HEK293 (cell line): Measurements from ENCODE around the gene ATP5F1A.
"Not testable (repeated sequence)": the region's sequence is repeated elsewhere in the genome, so short reads cannot be mapped to it uniquely, and the experiment has no call there.

Source experiments
- CTCF ChIA-PET: fragments of 350-600 bp; formaldehyde crosslinking; extraction: SDS; loops from one replicate; lab custom pipeline; 2021; ENCODE audit warnings: antibody characterized with exemption; lab: Yijun Ruan, JAX
- POLR2A ChIA-PET: fragments of 300-600 bp; formaldehyde crosslinking; extraction: SDS; loops from one replicate; lab custom pipeline; 2020; ENCODE audit warnings: antibody characterized with exemption, inconsistent platforms; lab: Yijun Ruan, JAX
- H3K27ac ChIP-seq: fragments of 200-500 bp; sonication (Bioruptor generic); 2 replicates; pipeline ENCODE4 v1.5.1; 2014; ENCODE audit warnings: low read depth, low read length, control low read depth, inconsistent platforms; ENCODE audit errors: extremely low read depth
- H3K36me3 ChIP-seq, 2 experiments: fragments of 200-500 bp in 1 of 2; sonication (Bioruptor generic) in 1 of 2; 1 replicate in 1 of 2; 2 replicates in 1 of 2; pipeline ENCODE4 v1.5.1; 2014 to 2017; ENCODE audit warnings: inconsistent platforms in 2 of 2, low read length in 2 of 2; ENCODE audit not compliant: control insufficient read depth in 2 of 2, insufficient read depth in 1 of 2
- H3K4me1 ChIP-seq: fragments of 200-500 bp; sonication (Bioruptor generic); 2 replicates; pipeline ENCODE4 v1.5.1; 2014; ENCODE audit warnings: mild to moderate bottlenecking, low read length, inconsistent platforms; ENCODE audit not compliant: control insufficient read depth, insufficient read depth
- H3K4me3 ChIP-seq: 2 replicates; pipeline ENCODE4 v1.5.1; 2011; ENCODE audit warnings: low read depth, mild to moderate bottlenecking, control low read depth, low read length, moderate library complexity
- H3K9me3 ChIP-seq: fragments of 200-500 bp; sonication (Bioruptor generic); 2 replicates; pipeline ENCODE4 v1.5.1; 2014; ENCODE audit warnings: low read depth, low read length, inconsistent platforms; ENCODE audit not compliant: control insufficient read depth, insufficient read depth
- GLI2 ChIP-seq: fragments of 450-650 bp; formaldehyde crosslinking; IDR thresholded peaks from 2 replicates; pipeline ENCODE4; 2017; ENCODE audit warnings: missing biosample characterization, missing genetic modification characterization, low read depth, borderline replicate concordance
- OVOL3 ChIP-seq: fragments of 450-650 bp; formaldehyde crosslinking; IDR thresholded peaks from 2 replicates; pipeline ENCODE4 v1.5.1; 2016; ENCODE audit warnings: missing biosample characterization, missing genetic modification characterization
- SP3 ChIP-seq: fragments of 450-650 bp; formaldehyde crosslinking; IDR thresholded peaks from 2 replicates; pipeline ENCODE4 v1.5.1; 2016; ENCODE audit warnings: missing biosample characterization, missing genetic modification characterization
- ZFP37 ChIP-seq: fragments of 450-650 bp; formaldehyde crosslinking; IDR thresholded peaks from 2 replicates; pipeline ENCODE4 v1.5.1; 2016; ENCODE audit warnings: missing biosample characterization, missing genetic modification characterization
- ZNF138 ChIP-seq: fragments of 450-650 bp; formaldehyde crosslinking; IDR thresholded peaks from 2 replicates; pipeline ENCODE4 v1.5.1; 2016; ENCODE audit warnings: missing biosample characterization, missing genetic modification characterization, borderline replicate concordance
- ZNF18 ChIP-seq: fragments of 450-650 bp; formaldehyde crosslinking; IDR thresholded peaks from 2 replicates; pipeline ENCODE4 v1.5.1; 2016; ENCODE audit warnings: missing biosample characterization, missing genetic modification characterization
- ZNF19 ChIP-seq: fragments of 450-650 bp; formaldehyde crosslinking; IDR thresholded peaks from 2 replicates; pipeline ENCODE4; 2016; ENCODE audit warnings: missing biosample characterization, missing genetic modification characterization, low read depth
- ZNF202 ChIP-seq: fragments of 450-650 bp; formaldehyde crosslinking; IDR thresholded peaks from 2 replicates; pipeline ENCODE4 v1.5.1; 2016; ENCODE audit warnings: missing biosample characterization, missing genetic modification characterization, borderline replicate concordance
- ZNF223 ChIP-seq: fragments of 450-650 bp; formaldehyde crosslinking; IDR thresholded peaks from 2 replicates; pipeline ENCODE4 v1.5.1; 2016; ENCODE audit warnings: missing biosample characterization, missing genetic modification characterization
- ZNF266 ChIP-seq: fragments of 450-650 bp; formaldehyde crosslinking; IDR thresholded peaks from 2 replicates; pipeline ENCODE4 v1.5.1; 2016; ENCODE audit warnings: missing biosample characterization, missing genetic modification characterization, low read depth
- ZNF292 ChIP-seq: fragments of 450-650 bp; formaldehyde crosslinking; IDR thresholded peaks from 2 replicates; pipeline ENCODE4 v1.5.1; 2016; ENCODE audit warnings: low read depth, missing biosample characterization, missing genetic modification characterization, borderline replicate concordance
- ZNF354C ChIP-seq: fragments of 450-650 bp; formaldehyde crosslinking; IDR thresholded peaks from 2 replicates; pipeline ENCODE4 v1.5.1; 2016; ENCODE audit warnings: missing biosample characterization, missing genetic modification characterization, low read depth, borderline replicate concordance
- ZNF394 ChIP-seq: fragments of 450-650 bp; formaldehyde crosslinking; IDR thresholded peaks from 2 replicates; pipeline ENCODE4 v1.5.1; 2016; ENCODE audit warnings: missing biosample characterization, missing genetic modification characterization, mild to moderate bottlenecking, moderate library complexity, borderline replicate concordance
- ZNF404 ChIP-seq: fragments of 450-650 bp; formaldehyde crosslinking; IDR thresholded peaks from 2 replicates; pipeline ENCODE4 v1.5.1; 2017; ENCODE audit warnings: missing biosample characterization, missing genetic modification characterization
- ZNF426 ChIP-seq: fragments of 450-650 bp; formaldehyde crosslinking; IDR thresholded peaks from 2 replicates; pipeline ENCODE4 v1.5.1; 2017; ENCODE audit warnings: missing biosample characterization, missing genetic modification characterization, mild to moderate bottlenecking, inconsistent platforms, moderate library complexity
- ZNF518A ChIP-seq: fragments of 450-650 bp; formaldehyde crosslinking; conservative IDR thresholded peaks from 2 replicates; pipeline ENCODE4 v1.5.1; 2016; ENCODE audit warnings: low read depth, missing biosample characterization, missing genetic modification characterization
- ZNF555 ChIP-seq: fragments of 450-650 bp; formaldehyde crosslinking; conservative IDR thresholded peaks from 2 replicates; pipeline ENCODE4 v1.5.1; 2017; ENCODE audit warnings: missing biosample characterization, mild to moderate bottlenecking, missing genetic modification characterization, inconsistent platforms
- ZNF560 ChIP-seq: fragments of 450-650 bp; formaldehyde crosslinking; IDR thresholded peaks from 2 replicates; pipeline ENCODE4 v1.5.1; 2017; ENCODE audit warnings: missing biosample characterization, missing genetic modification characterization, borderline replicate concordance
- ZNF629 ChIP-seq: fragments of 450-650 bp; formaldehyde crosslinking; IDR thresholded peaks from 2 replicates; pipeline ENCODE4 v1.5.1; 2017; ENCODE audit warnings: missing biosample characterization, missing genetic modification characterization
- ZNF654 ChIP-seq: fragments of 450-650 bp; formaldehyde crosslinking; IDR thresholded peaks from 2 replicates; pipeline ENCODE4 v1.5.1; 2016; ENCODE audit warnings: low read depth, missing biosample characterization, missing genetic modification characterization
- ZXDB ChIP-seq: fragments of 450-650 bp; formaldehyde crosslinking; IDR thresholded peaks from 2 replicates; pipeline ENCODE4 v1.5.1; 2016; ENCODE audit warnings: missing biosample characterization, missing genetic modification characterization
- TF ChIP-seq, protein P1 (sequence below): fragments of 450-650 bp; formaldehyde crosslinking; IDR thresholded peaks from 2 replicates; pipeline ENCODE4 v1.5.1; 2016; ENCODE audit warnings: missing biosample characterization, missing genetic modification characterization
- TF ChIP-seq, protein P2 (sequence below): fragments of 450-650 bp; formaldehyde crosslinking; conservative IDR thresholded peaks from 2 replicates; pipeline ENCODE4 v1.5.1; 2016; ENCODE audit warnings: low read depth, missing biosample characterization, missing genetic modification characterization

Gene ATP5F1A

GRCh38 chr18:46130549-46130948 is 32.5 kb upstream of the ATP5F1A start:
- peaks cover 33 to 60% of the 10 kb centered on the region in 2 experiments for H3K36me3 ChIP-seq
- POLR2A ChIA-PET, H3K4me1 ChIP-seq, H3K27ac ChIP-seq, H3K9me3 ChIP-seq, H3K4me3 ChIP-seq: not testable (repeated sequence)
- CTCF ChIA-PET = interaction anchor here (0.6 to 0.7 kb wide), 2 partner anchors 13 to 409 kb away, joined by 3 read pairs; no protein-coding TSS in a partner anchor
- peak; percentile 41; the same call in 1 of the 2 replicates for TF ChIP-seq OVOL3 (tag by site-specific recombination)
- peak; percentile 85 for TF ChIP-seq ZNF518A
- peak; percentile 64 for TF ChIP-seq ZXDB (tag by site-specific recombination)
- TF ChIP-seq ZNF560 (tag by site-specific recombination) = 0 out of 2 replicates have a peak, but pooled peaks have one; percentile 24
- TF ChIP-seq ZNF292 (tag by site-specific recombination) = 0 out of 2 replicates have a peak, but pooled peaks have one; percentile 35
- TF ChIP-seq ZNF138 (tag by site-specific recombination) = 0 out of 2 replicates have a peak, but pooled peaks have one; percentile 23
- peak; percentile 81 for TF ChIP-seq ZNF555 (tag by site-specific recombination)
- peak; percentile 85 for TF ChIP-seq ZNF426 (tag by site-specific recombination)
- TF ChIP-seq ZNF394 = peak; percentile 96
- TF ChIP-seq SP3 (tag by site-specific recombination) = peak; percentile 44; the same call in 1 of the 2 replicates
- TF ChIP-seq GLI2 = peak; percentile 21; the same call in 1 of the 2 replicates
- peak; percentile 23; the same call in 1 of the 2 replicates for TF ChIP-seq ZNF654 (tag by site-specific recombination)
- peak; percentile 76; the same call in 1 of the 2 replicates for TF ChIP-seq ZNF404
- TF ChIP-seq, protein P1, sequence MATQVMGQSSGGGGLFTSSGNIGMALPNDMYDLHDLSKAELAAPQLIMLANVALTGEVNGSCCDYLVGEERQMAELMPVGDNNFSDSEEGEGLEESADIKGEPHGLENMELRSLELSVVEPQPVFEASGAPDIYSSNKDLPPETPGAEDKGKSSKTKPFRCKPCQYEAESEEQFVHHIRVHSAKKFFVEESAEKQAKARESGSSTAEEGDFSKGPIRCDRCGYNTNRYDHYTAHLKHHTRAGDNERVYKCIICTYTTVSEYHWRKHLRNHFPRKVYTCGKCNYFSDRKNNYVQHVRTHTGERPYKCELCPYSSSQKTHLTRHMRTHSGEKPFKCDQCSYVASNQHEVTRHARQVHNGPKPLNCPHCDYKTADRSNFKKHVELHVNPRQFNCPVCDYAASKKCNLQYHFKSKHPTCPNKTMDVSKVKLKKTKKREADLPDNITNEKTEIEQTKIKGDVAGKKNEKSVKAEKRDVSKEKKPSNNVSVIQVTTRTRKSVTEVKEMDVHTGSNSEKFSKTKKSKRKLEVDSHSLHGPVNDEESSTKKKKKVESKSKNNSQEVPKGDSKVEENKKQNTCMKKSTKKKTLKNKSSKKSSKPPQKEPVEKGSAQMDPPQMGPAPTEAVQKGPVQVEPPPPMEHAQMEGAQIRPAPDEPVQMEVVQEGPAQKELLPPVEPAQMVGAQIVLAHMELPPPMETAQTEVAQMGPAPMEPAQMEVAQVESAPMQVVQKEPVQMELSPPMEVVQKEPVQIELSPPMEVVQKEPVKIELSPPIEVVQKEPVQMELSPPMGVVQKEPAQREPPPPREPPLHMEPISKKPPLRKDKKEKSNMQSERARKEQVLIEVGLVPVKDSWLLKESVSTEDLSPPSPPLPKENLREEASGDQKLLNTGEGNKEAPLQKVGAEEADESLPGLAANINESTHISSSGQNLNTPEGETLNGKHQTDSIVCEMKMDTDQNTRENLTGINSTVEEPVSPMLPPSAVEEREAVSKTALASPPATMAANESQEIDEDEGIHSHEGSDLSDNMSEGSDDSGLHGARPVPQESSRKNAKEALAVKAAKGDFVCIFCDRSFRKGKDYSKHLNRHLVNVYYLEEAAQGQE = 0 out of 2 replicates have a peak, but pooled peaks have one; percentile 47
- peak; percentile 48; the same call in 1 of the 2 replicates for TF ChIP-seq ZNF629
- TF ChIP-seq ZNF223 = 0 out of 2 replicates have a peak, but pooled peaks have one; percentile 21
- peak; percentile 60; the same call in 1 of the 2 replicates for TF ChIP-seq ZFP37 (tag by site-specific recombination)
- TF ChIP-seq ZNF18 (tag by site-specific recombination) = 0 out of 2 replicates have a peak, but pooled peaks have one; percentile 26
- TF ChIP-seq ZNF354C (tag by site-specific recombination) = 0 out of 2 replicates have a peak, but pooled peaks have one; percentile 38
- peak; percentile 62; the same call in 1 of the 2 replicates for TF ChIP-seq ZNF19 (tag by site-specific recombination)
- TF ChIP-seq, protein P2, sequence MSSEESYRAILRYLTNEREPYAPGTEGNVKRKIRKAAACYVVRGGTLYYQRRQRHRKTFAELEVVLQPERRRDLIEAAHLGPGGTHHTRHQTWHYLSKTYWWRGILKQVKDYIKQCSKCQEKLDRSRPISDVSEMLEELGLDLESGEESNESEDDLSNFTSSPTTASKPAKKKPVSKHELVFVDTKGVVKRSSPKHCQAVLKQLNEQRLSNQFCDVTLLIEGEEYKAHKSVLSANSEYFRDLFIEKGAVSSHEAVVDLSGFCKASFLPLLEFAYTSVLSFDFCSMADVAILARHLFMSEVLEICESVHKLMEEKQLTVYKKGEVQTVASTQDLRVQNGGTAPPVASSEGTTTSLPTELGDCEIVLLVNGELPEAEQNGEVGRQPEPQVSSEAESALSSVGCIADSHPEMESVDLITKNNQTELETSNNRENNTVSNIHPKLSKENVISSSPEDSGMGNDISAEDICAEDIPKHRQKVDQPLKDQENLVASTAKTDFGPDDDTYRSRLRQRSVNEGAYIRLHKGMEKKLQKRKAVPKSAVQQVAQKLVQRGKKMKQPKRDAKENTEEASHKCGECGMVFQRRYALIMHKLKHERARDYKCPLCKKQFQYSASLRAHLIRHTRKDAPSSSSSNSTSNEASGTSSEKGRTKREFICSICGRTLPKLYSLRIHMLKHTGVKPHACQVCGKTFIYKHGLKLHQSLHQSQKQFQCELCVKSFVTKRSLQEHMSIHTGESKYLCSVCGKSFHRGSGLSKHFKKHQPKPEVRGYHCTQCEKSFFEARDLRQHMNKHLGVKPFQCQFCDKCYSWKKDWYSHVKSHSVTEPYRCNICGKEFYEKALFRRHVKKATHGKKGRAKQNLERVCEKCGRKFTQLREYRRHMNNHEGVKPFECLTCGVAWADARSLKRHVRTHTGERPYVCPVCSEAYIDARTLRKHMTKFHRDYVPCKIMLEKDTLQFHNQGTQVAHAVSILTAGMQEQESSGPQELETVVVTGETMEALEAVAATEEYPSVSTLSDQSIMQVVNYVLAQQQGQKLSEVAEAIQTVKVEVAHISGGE = peak; percentile 82
- peak; percentile 67; the same call in 1 of the 2 replicates for TF ChIP-seq ZNF266
- TF ChIP-seq ZNF202 (tag by site-specific recombination) = 0 out of 2 replicates have a peak, but pooled peaks have one; percentile 40
